SK-N-SH treated with all-trans-retinoic acid at 6 μM for 48 hours (cell line): Measurements from ENCODE around the gene C5orf34.

Experiments
- ARNTL ChIP-seq: fragments of 450-650 bp; formaldehyde crosslinking; IDR thresholded peaks from 2 replicates; pipeline ENCODE4 v1.5.0; 2020; ENCODE audit warnings: low read depth, mild to moderate bottlenecking, moderate library complexity, borderline replicate concordance
- CREB5 ChIP-seq: fragments of 250-450 bp; sonication (Bioruptor Pico); IDR thresholded peaks from 2 replicates; pipeline ENCODE4 v1.5.1; 2020; ENCODE audit warnings: low read depth, mild to moderate bottlenecking, moderate library complexity
- CSDC2 ChIP-seq: fragments of 250-450 bp; sonication (Bioruptor Pico); IDR thresholded peaks from 2 replicates; pipeline ENCODE4 v1.5.0; 2020; ENCODE audit warnings: mild to moderate bottlenecking, moderate library complexity
- ESRRG ChIP-seq: fragments of 250-450 bp; sonication (Bioruptor Pico); IDR thresholded peaks from 2 replicates; pipeline ENCODE4 v1.6.1; 2021; ENCODE audit warnings: mild to moderate bottlenecking
- ISL1 ChIP-seq: fragments of 250-450 bp; sonication (Bioruptor Pico); IDR thresholded peaks from 2 replicates; pipeline ENCODE4 v2.1.2; 2022; ENCODE audit warnings: mild to moderate bottlenecking, moderate library complexity
- PPARA ChIP-seq: fragments of 250-450 bp; sonication (Bioruptor Pico); IDR thresholded peaks from 2 replicates; pipeline ENCODE4 v1.5.0; 2020; ENCODE audit warnings: mild to moderate bottlenecking, borderline replicate concordance
- SNAI2 ChIP-seq: fragments of 250-450 bp; sonication (Bioruptor Pico); IDR thresholded peaks from 2 replicates; pipeline ENCODE4 v1.5.0; 2020; ENCODE audit warnings: mild to moderate bottlenecking, moderate library complexity
- TOX ChIP-seq: fragments of 250-450 bp; sonication (Bioruptor Pico); IDR thresholded peaks from 2 replicates; pipeline ENCODE4 v1.8.0; 2021; ENCODE audit warnings: mild to moderate bottlenecking, moderate library complexity, borderline replicate concordance
- ZFP3 ChIP-seq: fragments of 250-450 bp; sonication (Bioruptor Pico); IDR thresholded peaks from 2 replicates; pipeline ENCODE4 v1.5.0; 2020; ENCODE audit warnings: mild to moderate bottlenecking, moderate library complexity
- ZFP30 ChIP-seq: fragments of 450-650 bp; formaldehyde crosslinking; IDR thresholded peaks from 2 replicates; pipeline ENCODE4 v1.5.0; 2022; ENCODE audit warnings: mild to moderate bottlenecking, moderate library complexity
- ZNF565 ChIP-seq: fragments of 450-650 bp; formaldehyde crosslinking; conservative IDR thresholded peaks from 2 replicates; pipeline ENCODE4 v1.5.0; 2020; ENCODE audit warnings: low read depth, mild to moderate bottlenecking, moderate library complexity
- ZNF70 ChIP-seq: fragments of 450-650 bp; formaldehyde crosslinking; IDR thresholded peaks from 2 replicates; pipeline ENCODE4 v1.5.0; 2020; ENCODE audit warnings: mild to moderate bottlenecking, moderate library complexity
- TF ChIP-seq, protein P1 (sequence below): fragments of 250-450 bp; sonication (Bioruptor Pico); IDR thresholded peaks from 2 replicates; pipeline ENCODE4 v1.8.0; 2020; ENCODE audit warnings: mild to moderate bottlenecking, moderate library complexity, borderline replicate concordance

- TF ChIP-seq ZFP30 (no peak), CREB5 (CRISPR knock-in tag) (no peak), ZNF70 (CRISPR knock-in tag) (no peak), SNAI2 (no peak), TOX (CRISPR knock-in tag) (no peak), ZNF565 (no peak), ARNTL (CRISPR knock-in tag) (no peak), ZFP3 (CRISPR knock-in tag) (no peak), ISL1 (CRISPR knock-in tag) (no peak), CSDC2 (CRISPR knock-in tag) (no peak), ESRRG (CRISPR knock-in tag) (no peak), PPARA (CRISPR knock-in tag) (no peak)
- TF ChIP-seq, protein P1, sequence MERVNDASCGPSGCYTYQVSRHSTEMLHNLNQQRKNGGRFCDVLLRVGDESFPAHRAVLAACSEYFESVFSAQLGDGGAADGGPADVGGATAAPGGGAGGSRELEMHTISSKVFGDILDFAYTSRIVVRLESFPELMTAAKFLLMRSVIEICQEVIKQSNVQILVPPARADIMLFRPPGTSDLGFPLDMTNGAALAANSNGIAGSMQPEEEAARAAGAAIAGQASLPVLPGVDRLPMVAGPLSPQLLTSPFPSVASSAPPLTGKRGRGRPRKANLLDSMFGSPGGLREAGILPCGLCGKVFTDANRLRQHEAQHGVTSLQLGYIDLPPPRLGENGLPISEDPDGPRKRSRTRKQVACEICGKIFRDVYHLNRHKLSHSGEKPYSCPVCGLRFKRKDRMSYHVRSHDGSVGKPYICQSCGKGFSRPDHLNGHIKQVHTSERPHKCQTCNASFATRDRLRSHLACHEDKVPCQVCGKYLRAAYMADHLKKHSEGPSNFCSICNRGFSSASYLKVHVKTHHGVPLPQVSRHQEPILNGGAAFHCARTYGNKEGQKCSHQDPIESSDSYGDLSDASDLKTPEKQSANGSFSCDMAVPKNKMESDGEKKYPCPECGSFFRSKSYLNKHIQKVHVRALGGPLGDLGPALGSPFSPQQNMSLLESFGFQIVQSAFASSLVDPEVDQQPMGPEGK (CRISPR knock-in tag): no peak
Observed at GRCh38 chr5:43563321-43563720, 48.4 kb upstream of the C5orf34 start.
